NT2/D1 (cell line): ENCODE results near the gene DMRTC2.

Experiments
- SUZ12 ChIP-seq: IDR thresholded peaks from 2 replicates; pipeline ENCODE4 v1.6.1; 2011; ENCODE audit not compliant: insufficient read length, insufficient read depth; ENCODE audit errors: extremely low read depth
- YY1 ChIP-seq: IDR thresholded peaks from 2 replicates; pipeline ENCODE4 v1.6.1; 2011; ENCODE audit not compliant: insufficient read length, insufficient read depth
- ZNF274 ChIP-seq: IDR thresholded peaks from 2 replicates; pipeline ENCODE4 v1.6.1; 2011; ENCODE audit warnings: mild to moderate bottlenecking, low read depth, low read length

GRCh38 chr19:41849067-41849466, 4.2 kb downstream of the DMRTC2 start:
- TF ChIP-seq SUZ12 (no peak), YY1 (no peak), ZNF274 (no peak)
